ENCODE measurements around the gene UIMC1.

- TF ChIP-seq, protein P1, sequence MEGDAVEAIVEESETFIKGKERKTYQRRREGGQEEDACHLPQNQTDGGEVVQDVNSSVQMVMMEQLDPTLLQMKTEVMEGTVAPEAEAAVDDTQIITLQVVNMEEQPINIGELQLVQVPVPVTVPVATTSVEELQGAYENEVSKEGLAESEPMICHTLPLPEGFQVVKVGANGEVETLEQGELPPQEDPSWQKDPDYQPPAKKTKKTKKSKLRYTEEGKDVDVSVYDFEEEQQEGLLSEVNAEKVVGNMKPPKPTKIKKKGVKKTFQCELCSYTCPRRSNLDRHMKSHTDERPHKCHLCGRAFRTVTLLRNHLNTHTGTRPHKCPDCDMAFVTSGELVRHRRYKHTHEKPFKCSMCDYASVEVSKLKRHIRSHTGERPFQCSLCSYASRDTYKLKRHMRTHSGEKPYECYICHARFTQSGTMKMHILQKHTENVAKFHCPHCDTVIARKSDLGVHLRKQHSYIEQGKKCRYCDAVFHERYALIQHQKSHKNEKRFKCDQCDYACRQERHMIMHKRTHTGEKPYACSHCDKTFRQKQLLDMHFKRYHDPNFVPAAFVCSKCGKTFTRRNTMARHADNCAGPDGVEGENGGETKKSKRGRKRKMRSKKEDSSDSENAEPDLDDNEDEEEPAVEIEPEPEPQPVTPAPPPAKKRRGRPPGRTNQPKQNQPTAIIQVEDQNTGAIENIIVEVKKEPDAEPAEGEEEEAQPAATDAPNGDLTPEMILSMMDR (conservative IDR thresholded peaks at IDR 0.05; ENCODE audit: low read length) = no peak
- TF ChIP-seq EZH2phosphoT487 (IDR thresholded peaks at IDR 0.05; ENCODE audit: borderline replicate concordance) = no peak
These were observed 119.2 kb downstream of the UIMC1 start for GRCh38 chr5:176887252-176887849.
